HepG2 (cell line): Measurements from ENCODE around the gene TDRD10. TPM values are rescaled to one million over a fixed set of nuclear protein-coding genes. Genes with fewer than 3 reads are reported as not detected.

Experiments
- CHD4 ChIP-seq: fragments of 200-600 bp; sonication (generic); IDR thresholded peaks from 2 replicates; pipeline ENCODE4 v1.7.0; 2017; ENCODE audit warnings: mild to moderate bottlenecking, low read length, borderline replicate concordance
- ELF1 ChIP-seq: sonication (generic); formaldehyde crosslinking; IDR thresholded peaks from 2 replicates; pipeline ENCODE4 v1.4.0; 2020; ENCODE audit warnings: missing genetic modification reagents
- ELF3 ChIP-seq: IDR thresholded peaks from 2 replicates; pipeline ENCODE4 v1.6.1; 2016; ENCODE audit warnings: missing genetic modification reagents, missing compliant biosample characterization
- GABPA ChIP-seq, 2 experiments: IDR thresholded peaks; 2 replicates each; pipeline ENCODE4 v1.6.1; 2011 to 2016; ENCODE audit warnings: low read depth in 2 of 2, low read length in 1 of 2, missing biosample characterization in 1 of 2, missing genetic modification characterization in 1 of 2
- HNF4A ChIP-seq: sonication (generic); formaldehyde crosslinking; IDR thresholded peaks from 2 replicates; pipeline ENCODE4 v1.4.0; 2020; ENCODE audit warnings: missing genetic modification reagents
- KDM2A ChIP-seq: sonication (generic); formaldehyde crosslinking; IDR thresholded peaks from 2 replicates; pipeline ENCODE4 v1.4.0; 2020; ENCODE audit warnings: low read depth, missing genetic modification reagents, borderline replicate concordance
- MEIS2 ChIP-seq: sonication (generic); formaldehyde crosslinking; IDR thresholded peaks from 2 replicates; pipeline ENCODE4 v1.9.0; 2021; ENCODE audit warnings: mild to moderate bottlenecking, missing genetic modification reagents
- SALL1 ChIP-seq: sonication (generic); formaldehyde crosslinking; IDR thresholded peaks from 2 replicates; pipeline ENCODE4 v1.8.0; 2022; ENCODE audit warnings: mild to moderate bottlenecking, missing genetic modification reagents
- SMC3 ChIP-seq: IDR thresholded peaks from 2 replicates; pipeline ENCODE4 v1.6.1; 2011; ENCODE audit warnings: low read length, improper control_type of control experiment
- SPEN ChIP-seq: sonication (generic); formaldehyde crosslinking; IDR thresholded peaks from 2 replicates; pipeline ENCODE4 v1.5.1; 2020; ENCODE audit warnings: low read depth, mild to moderate bottlenecking, missing genetic modification reagents
- ZBTB3 ChIP-seq: sonication (generic); formaldehyde crosslinking; IDR thresholded peaks from 2 replicates; pipeline ENCODE4 v1.4.0; 2020; ENCODE audit warnings: low read depth, mild to moderate bottlenecking, moderate library complexity, missing genetic modification reagents, borderline replicate concordance
- ZNF484 ChIP-seq: sonication (generic); formaldehyde crosslinking; IDR thresholded peaks from 2 replicates; pipeline ENCODE4 v1.5.1; 2020; ENCODE audit warnings: mild to moderate bottlenecking, low read depth, missing genetic modification reagents, borderline replicate concordance
- ZNF792 ChIP-seq: IDR thresholded peaks from 2 replicates; pipeline ENCODE4 v1.6.1; 2016
- polyA plus RNA-seq, 8 experiments: library from polyadenylated mRNA; depleted of rRNA in 3 of 8; stranded (reverse) in 7 of 8; unstranded in 1 of 8; fragments of >200 nt; fragmentation: Illumina TruSeq in 4 of 8; extraction: Trizol in 4 of 8; gene quantifications; 2 replicates each; pipeline versions ENCODE4 v1.2.1 to v1.2.3, GENCODE V29; 2011 to 2016; ENCODE audit warnings: low read depth in 4 of 8, missing spikeins in 1 of 8, mixed read lengths in 1 of 8; ENCODE audit not compliant: insufficient read depth in 1 of 8
- total RNA-seq, 5 experiments: library from RNA; depleted of rRNA; stranded (reverse); fragments of >200 nt; fragmentation: Illumina TruSeq; extraction: Trizol; gene quantifications; 2 replicates each; pipeline ENCODE4 v1.2.3, GENCODE V29; 2016; ENCODE audit warnings: low read depth in 1 of 5
- TF ChIP-seq, protein P1 (sequence below): sonication (generic); formaldehyde crosslinking; IDR thresholded peaks from 2 replicates; pipeline ENCODE4 v1.8.1; 2022; ENCODE audit warnings: mild to moderate bottlenecking, missing genetic modification reagents

Gene TDRD10
- total and polyA plus RNA-seq, 2 of the 13 experiments (the other 11 are each of a cell fraction or from before 2014, with no cell fraction given): not detected

DNA sequence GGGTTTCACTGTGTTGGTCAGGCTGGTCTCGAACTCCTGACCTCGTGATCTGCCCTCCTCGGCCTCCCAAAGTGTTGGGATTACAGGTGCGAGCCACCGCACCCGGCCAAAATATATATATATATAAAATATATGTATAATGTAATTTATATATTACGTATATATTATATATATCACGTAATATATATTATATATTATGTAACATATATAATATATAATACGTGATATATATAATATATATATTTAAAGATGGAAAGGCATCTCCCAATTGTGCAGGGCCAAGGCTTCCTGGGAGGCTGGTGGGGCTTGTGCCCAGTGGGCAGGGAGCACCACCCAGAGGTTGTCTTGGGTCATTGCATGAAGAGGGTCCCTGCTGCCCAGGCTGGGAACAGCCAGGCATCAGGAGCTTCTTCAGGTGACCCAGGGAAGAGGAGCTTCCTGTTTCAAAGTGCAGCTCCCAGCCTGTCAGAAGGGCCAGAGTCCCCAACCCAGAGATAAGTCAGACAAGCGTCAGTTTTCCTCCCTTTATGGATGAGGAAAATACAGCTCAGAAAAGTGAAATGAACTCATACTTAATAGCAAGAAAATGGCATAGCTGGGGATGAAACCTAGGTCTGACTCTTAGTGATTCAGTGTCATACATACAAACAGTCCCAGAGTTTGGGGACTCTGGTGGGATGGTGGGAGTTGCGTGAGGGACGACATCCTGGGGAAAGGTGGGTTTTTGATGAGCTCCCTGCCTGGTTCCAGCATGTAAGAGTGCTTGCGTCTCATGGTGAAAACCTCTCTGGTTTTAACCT lies 44.4 kb downstream of the TDRD10 start (continued):
- TF ChIP-seq, protein P1, sequence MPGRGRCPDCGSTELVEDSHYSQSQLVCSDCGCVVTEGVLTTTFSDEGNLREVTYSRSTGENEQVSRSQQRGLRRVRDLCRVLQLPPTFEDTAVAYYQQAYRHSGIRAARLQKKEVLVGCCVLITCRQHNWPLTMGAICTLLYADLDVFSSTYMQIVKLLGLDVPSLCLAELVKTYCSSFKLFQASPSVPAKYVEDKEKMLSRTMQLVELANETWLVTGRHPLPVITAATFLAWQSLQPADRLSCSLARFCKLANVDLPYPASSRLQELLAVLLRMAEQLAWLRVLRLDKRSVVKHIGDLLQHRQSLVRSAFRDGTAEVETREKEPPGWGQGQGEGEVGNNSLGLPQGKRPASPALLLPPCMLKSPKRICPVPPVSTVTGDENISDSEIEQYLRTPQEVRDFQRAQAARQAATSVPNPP (CRISPR knock-in tag): no peak
- 0 out of 2 replicates have a peak, but pooled peaks have one; percentile 36 for TF ChIP-seq MEIS2 (CRISPR knock-in tag)
- no peak for TF ChIP-seq ZBTB3 (CRISPR knock-in tag)
- 0 out of 2 replicates have a peak, but pooled peaks have one; percentile 45 for TF ChIP-seq SPEN (CRISPR knock-in tag)
- TF ChIP-seq SALL1: 0 out of 2 replicates have a peak, but pooled peaks have one; percentile 28
- TF ChIP-seq CHD4: no peak
- 0 out of 2 replicates have a peak, but pooled peaks have one; percentile 29 for TF ChIP-seq KDM2A (CRISPR knock-in tag)
- TF ChIP-seq SMC3: peak; percentile 65
- no peak for TF ChIP-seq ZNF792 (CRISPR knock-in tag)
- TF ChIP-seq ZNF484 (CRISPR knock-in tag): no peak
- 0 out of 2 replicates have a peak, but pooled peaks have one; percentile 23 for TF ChIP-seq ELF1 (CRISPR knock-in tag)
- peak; percentile 65 for TF ChIP-seq HNF4A (CRISPR knock-in tag)
- no peak for TF ChIP-seq GABPA (IDR thresholded peaks at IDR 0.05; ENCODE audit: low read depth, low read length)
- TF ChIP-seq GABPA (CRISPR knock-in tag; IDR thresholded peaks at IDR 0.05; ENCODE audit: low read depth): peak; percentile 29; the same call in 1 of the 2 replicates
- TF ChIP-seq ELF3 (CRISPR knock-in tag): peak; percentile 55; the same call in 1 of the 2 replicates
